ENCODE results near the gene CTXND1.

DNA sequence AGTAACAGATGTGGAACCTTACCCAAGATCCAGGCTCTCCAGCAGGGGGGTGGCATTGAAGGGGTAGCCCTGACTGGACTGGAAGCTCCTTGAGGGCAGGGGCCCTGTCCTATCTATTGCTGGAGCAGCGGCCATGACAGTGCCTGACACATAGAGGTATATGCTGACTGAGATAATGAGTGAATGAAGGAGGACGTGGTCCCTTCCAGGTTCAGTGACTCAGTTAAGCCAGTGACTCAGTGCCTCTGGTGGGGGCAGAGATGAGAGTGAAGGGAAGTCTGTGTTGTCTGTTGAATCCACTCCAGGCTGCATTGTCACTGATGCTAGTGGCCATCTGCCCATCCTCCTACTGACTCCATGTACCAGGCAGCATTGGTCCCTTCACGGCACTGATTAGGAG is 13.0 kb upstream of the CTXND1 start:
- TF ChIP-seq, protein P1, sequence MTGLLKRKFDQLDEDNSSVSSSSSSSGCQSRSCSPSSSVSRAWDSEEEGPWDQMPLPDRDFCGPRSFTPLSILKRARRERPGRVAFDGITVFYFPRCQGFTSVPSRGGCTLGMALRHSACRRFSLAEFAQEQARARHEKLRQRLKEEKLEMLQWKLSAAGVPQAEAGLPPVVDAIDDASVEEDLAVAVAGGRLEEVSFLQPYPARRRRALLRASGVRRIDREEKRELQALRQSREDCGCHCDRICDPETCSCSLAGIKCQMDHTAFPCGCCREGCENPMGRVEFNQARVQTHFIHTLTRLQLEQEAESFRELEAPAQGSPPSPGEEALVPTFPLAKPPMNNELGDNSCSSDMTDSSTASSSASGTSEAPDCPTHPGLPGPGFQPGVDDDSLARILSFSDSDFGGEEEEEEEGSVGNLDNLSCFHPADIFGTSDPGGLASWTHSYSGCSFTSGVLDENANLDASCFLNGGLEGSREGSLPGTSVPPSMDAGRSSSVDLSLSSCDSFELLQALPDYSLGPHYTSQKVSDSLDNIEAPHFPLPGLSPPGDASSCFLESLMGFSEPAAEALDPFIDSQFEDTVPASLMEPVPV (CRISPR knock-in tag; IDR thresholded peaks at IDR 0.05): no peak
- TF ChIP-seq AKAP8 (CRISPR knock-in tag; IDR thresholded peaks at IDR 0.05): no peak
- TF ChIP-seq RFXAP (CRISPR knock-in tag; IDR thresholded peaks at IDR 0.05; ENCODE audit: borderline replicate concordance): no peak
- no peak for TF ChIP-seq AGO1 (IDR thresholded peaks at IDR 0.05; ENCODE audit: low read depth, low read length, poor library complexity, severe bottlenecking)
- TF ChIP-seq SP4 (CRISPR knock-in tag; IDR thresholded peaks at IDR 0.05): no peak
- TF ChIP-seq, protein P2, sequence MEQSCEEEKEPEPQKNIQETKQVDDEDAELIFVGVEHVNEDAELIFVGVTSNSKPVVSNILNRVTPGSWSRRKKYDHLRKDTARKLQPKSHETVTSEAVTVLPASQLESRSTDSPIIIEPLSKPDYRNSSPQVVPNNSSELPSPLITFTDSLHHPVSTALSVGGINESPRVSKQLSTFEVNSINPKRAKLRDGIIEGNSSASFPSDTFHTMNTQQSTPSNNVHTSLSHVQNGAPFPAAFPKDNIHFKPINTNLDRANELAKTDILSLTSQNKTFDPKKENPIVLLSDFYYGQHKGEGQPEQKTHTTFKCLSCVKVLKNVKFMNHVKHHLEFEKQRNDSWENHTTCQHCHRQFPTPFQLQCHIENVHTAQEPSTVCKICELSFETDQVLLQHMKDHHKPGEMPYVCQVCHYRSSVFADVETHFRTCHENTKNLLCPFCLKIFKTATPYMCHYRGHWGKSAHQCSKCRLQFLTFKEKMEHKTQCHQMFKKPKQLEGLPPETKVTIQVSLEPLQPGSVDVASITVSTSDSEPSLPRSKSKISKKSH (CRISPR knock-in tag; IDR thresholded peaks at IDR 0.05; ENCODE audit: borderline replicate concordance): no peak
- no peak for TF ChIP-seq EP300 (IDR thresholded peaks at IDR 0.05; ENCODE audit: low read depth in 2 of 2, low read length in 2 of 2)
- no peak for TF ChIP-seq EP300 (CRISPR knock-in tag; IDR thresholded peaks at IDR 0.05; ENCODE audit: borderline replicate concordance)
- TF ChIP-seq RELA (CRISPR knock-in tag; IDR thresholded peaks at IDR 0.05): no peak
- TF ChIP-seq MTA3 (CRISPR knock-in tag; IDR thresholded peaks at IDR 0.05): no peak
- TF ChIP-seq, protein P3, sequence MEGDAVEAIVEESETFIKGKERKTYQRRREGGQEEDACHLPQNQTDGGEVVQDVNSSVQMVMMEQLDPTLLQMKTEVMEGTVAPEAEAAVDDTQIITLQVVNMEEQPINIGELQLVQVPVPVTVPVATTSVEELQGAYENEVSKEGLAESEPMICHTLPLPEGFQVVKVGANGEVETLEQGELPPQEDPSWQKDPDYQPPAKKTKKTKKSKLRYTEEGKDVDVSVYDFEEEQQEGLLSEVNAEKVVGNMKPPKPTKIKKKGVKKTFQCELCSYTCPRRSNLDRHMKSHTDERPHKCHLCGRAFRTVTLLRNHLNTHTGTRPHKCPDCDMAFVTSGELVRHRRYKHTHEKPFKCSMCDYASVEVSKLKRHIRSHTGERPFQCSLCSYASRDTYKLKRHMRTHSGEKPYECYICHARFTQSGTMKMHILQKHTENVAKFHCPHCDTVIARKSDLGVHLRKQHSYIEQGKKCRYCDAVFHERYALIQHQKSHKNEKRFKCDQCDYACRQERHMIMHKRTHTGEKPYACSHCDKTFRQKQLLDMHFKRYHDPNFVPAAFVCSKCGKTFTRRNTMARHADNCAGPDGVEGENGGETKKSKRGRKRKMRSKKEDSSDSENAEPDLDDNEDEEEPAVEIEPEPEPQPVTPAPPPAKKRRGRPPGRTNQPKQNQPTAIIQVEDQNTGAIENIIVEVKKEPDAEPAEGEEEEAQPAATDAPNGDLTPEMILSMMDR (CRISPR knock-in tag; IDR thresholded peaks at IDR 0.05): no peak
- TF ChIP-seq PRDM4 (CRISPR knock-in tag; IDR thresholded peaks at IDR 0.05; ENCODE audit: borderline replicate concordance): no peak
- no peak for TF ChIP-seq ZNF10 (CRISPR knock-in tag; IDR thresholded peaks at IDR 0.05; ENCODE audit: borderline replicate concordance, low read depth)

Data from HepG2 (cell line).